GM23248 (cell line): ENCODE results near the gene RNASET2.

Experiments
- EZH2 ChIP-seq: fragments of 200-600 bp; sonication (generic); IDR thresholded peaks from 2 replicates; pipeline ENCODE4 v1.6.1; 2018; ENCODE audit warnings: antibody characterized with exemption, mild to moderate bottlenecking; ENCODE audit not compliant: insufficient read depth, poor library complexity, severe bottlenecking
- EZH2phosphoT487 ChIP-seq: fragments of 200-600 bp; sonication (generic); IDR thresholded peaks from 2 replicates; pipeline ENCODE4 v1.6.1; 2018; ENCODE audit warnings: antibody characterized with exemption, moderate library complexity, mild to moderate bottlenecking, low read depth; ENCODE audit not compliant: insufficient read depth

DNA sequence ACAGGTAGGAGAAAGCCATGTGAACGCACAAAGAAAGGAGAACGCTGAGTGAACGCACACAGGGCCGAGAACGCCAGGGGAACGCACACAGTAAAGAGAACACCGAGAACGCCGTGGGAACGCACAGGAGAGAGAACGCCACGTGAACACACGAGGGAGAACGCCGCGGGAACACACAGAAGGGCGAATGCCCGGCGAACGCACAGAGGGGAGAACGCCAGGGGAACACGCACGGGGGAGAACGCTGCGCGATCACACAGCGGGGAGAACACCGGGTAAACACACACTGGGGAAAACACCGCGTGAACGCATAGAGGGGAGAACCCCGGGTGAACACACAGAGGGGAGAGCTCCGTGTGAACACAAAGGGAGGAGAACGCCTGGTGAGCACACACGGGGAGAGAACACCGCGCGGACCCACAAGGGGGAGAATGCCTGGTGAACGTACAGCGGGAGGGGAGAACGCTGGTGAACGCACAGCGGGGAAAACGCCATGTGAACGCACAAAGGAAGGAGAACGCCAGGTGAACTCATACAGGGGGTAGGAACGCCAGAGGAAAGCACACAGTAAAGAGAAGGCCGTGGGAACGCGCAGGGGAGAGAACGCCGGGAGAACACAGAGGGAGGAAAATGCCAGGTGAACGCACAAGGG is 55.3 kb downstream of the RNASET2 start:
- TF ChIP-seq EZH2 (no peak), EZH2phosphoT487 (no peak)
